ENCODE results near the gene JMJD8. TPM values are rescaled to one million over a fixed set of nuclear protein-coding genes. Genes with fewer than 3 reads are reported as not detected.

Gene JMJD8
- total RNA-seq, 1 experiment from 2014 or later, result 73.9 TPM

DNA sequence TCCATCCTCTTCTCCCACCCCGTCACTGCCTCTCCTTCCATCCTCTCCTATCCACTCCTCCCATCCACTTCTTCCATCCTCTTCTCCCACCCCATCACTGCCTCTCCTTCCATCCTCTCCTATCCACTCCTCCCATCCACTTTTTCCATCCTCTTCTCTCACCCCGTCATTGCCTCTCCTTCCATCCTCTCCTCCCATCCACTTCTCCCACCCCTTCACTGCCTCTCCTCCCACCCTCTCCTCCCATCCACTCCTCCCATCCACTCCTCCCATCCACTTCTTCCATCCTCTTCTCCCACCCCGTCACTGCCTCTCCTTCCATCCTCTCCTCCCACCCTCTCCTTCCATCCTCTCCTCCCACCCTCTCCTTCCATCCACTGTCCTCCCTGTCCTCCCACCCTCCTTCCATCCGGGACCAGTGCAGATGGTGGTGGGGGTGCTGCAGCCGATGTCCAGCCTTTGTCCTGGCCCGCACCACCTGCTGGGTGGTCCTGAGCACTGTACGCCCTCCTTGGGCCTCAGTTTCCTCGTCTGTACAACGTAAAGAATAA lies 52.3 kb downstream of the JMJD8 start:
- Histone ChIP-seq H3K27ac (ENCODE audit: low read length) (no peak overlapping the region), H3K4me1 (ENCODE audit: control insufficient read depth, insufficient read depth, low read length) (peaks cover 40% of the 10 kb centered on the region), H3K4me3 (ENCODE audit: low read depth in 2 of 2, low read length in 2 of 2) (no peak overlapping the region), H3K36me3 (ENCODE audit: control insufficient read depth, insufficient read depth, low read length) (no peaks in the 10 kb centered on the region), H3K27me3 (ENCODE audit: control insufficient read depth, insufficient read depth, low read length) (no peaks in the 10 kb centered on the region), H3K9me3 (ENCODE audit: control insufficient read depth, insufficient read depth, low read depth, low read length) (no peaks in the 10 kb centered on the region)
- POLR2A ChIA-PET, result no interaction called here
- no TSS peak for BruUV-seq (replicated peaks)
- CTCF ChIA-PET, result no interaction called here
- no peak for DNase-seq (ENCODE audit: low read depth, low spot score)
- no peak for ATAC-seq
- TF ChIP-seq SIN3A (IDR thresholded peaks at IDR 0.05; ENCODE audit: borderline replicate concordance, insufficient read depth, low read depth, low read length) (no peak), TCF7L2 (IDR thresholded peaks at IDR 0.05; ENCODE audit: low read depth, low read length) (no peak), POLR2AphosphoS5 (IDR thresholded peaks at IDR 0.05; ENCODE audit: low read depth, low read length) (no peak)
- TF ChIP-seq, protein P1, sequence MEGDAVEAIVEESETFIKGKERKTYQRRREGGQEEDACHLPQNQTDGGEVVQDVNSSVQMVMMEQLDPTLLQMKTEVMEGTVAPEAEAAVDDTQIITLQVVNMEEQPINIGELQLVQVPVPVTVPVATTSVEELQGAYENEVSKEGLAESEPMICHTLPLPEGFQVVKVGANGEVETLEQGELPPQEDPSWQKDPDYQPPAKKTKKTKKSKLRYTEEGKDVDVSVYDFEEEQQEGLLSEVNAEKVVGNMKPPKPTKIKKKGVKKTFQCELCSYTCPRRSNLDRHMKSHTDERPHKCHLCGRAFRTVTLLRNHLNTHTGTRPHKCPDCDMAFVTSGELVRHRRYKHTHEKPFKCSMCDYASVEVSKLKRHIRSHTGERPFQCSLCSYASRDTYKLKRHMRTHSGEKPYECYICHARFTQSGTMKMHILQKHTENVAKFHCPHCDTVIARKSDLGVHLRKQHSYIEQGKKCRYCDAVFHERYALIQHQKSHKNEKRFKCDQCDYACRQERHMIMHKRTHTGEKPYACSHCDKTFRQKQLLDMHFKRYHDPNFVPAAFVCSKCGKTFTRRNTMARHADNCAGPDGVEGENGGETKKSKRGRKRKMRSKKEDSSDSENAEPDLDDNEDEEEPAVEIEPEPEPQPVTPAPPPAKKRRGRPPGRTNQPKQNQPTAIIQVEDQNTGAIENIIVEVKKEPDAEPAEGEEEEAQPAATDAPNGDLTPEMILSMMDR (IDR thresholded peaks at IDR 0.05), result no peak
- TF ChIP-seq, protein P2, sequence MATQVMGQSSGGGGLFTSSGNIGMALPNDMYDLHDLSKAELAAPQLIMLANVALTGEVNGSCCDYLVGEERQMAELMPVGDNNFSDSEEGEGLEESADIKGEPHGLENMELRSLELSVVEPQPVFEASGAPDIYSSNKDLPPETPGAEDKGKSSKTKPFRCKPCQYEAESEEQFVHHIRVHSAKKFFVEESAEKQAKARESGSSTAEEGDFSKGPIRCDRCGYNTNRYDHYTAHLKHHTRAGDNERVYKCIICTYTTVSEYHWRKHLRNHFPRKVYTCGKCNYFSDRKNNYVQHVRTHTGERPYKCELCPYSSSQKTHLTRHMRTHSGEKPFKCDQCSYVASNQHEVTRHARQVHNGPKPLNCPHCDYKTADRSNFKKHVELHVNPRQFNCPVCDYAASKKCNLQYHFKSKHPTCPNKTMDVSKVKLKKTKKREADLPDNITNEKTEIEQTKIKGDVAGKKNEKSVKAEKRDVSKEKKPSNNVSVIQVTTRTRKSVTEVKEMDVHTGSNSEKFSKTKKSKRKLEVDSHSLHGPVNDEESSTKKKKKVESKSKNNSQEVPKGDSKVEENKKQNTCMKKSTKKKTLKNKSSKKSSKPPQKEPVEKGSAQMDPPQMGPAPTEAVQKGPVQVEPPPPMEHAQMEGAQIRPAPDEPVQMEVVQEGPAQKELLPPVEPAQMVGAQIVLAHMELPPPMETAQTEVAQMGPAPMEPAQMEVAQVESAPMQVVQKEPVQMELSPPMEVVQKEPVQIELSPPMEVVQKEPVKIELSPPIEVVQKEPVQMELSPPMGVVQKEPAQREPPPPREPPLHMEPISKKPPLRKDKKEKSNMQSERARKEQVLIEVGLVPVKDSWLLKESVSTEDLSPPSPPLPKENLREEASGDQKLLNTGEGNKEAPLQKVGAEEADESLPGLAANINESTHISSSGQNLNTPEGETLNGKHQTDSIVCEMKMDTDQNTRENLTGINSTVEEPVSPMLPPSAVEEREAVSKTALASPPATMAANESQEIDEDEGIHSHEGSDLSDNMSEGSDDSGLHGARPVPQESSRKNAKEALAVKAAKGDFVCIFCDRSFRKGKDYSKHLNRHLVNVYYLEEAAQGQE (IDR thresholded peaks at IDR 0.05; ENCODE audit: insufficient read depth in 1 of 2, low read depth in 2 of 2, low read length in 1 of 2), result no peak
- in situ Hi-C loops (cut with HindIII; ENCODE audit: low pct_unique_long_range_greater_than_20kb, low sequenced_read_pairs), result no loop called here
- intact Hi-C loops (cut with micrococcal nuclease; ENCODE audit: unreplicated experiment), result no loop called here

Other genes starting within 250 kb of the JMJD8 start
- gene CAPN15, start 156.6 kb downstream of the JMJD8 start, total RNA-seq (2021; ENCODE audit: unreplicated experiment), result 78.5 TPM
- 2.2 TPM for gene PRR35, start 123.9 kb downstream of the JMJD8 start, total RNA-seq (2021; ENCODE audit: unreplicated experiment)
- gene NHLRC4, start 117.3 kb downstream of the JMJD8 start, total RNA-seq (2021; ENCODE audit: unreplicated experiment), result 4.0 TPM
- 83.5 TPM for gene PIGQ, start 114.4 kb downstream of the JMJD8 start, total RNA-seq (2021; ENCODE audit: unreplicated experiment)
- gene RAB40C, start 94.3 kb downstream of the JMJD8 start, total RNA-seq (2021; ENCODE audit: unreplicated experiment), result 30.7 TPM
- 2.0 TPM for gene WFIKKN1, start 53.3 kb downstream of the JMJD8 start, total RNA-seq (2021; ENCODE audit: unreplicated experiment)
- gene METTL26, start 48.0 kb downstream of the JMJD8 start, total RNA-seq (2021; ENCODE audit: unreplicated experiment), result 91.8 TPM
- 91.6 TPM for gene MCRIP2, start 42.5 kb downstream of the JMJD8 start, total RNA-seq (2021; ENCODE audit: unreplicated experiment)
- 58.9 TPM for gene WDR90, start 35.0 kb downstream of the JMJD8 start, total RNA-seq (2021; ENCODE audit: unreplicated experiment)
- gene RHOT2, start 16.2 kb downstream of the JMJD8 start, total RNA-seq (2021; ENCODE audit: unreplicated experiment), result 195 TPM
- gene RHBDL1, start 8.7 kb downstream of the JMJD8 start, total RNA-seq (2021; ENCODE audit: unreplicated experiment), result 6.6 TPM
- 217 TPM for gene STUB1, start 3.9 kb downstream of the JMJD8 start, total RNA-seq (2021; ENCODE audit: unreplicated experiment)
- gene WDR24, start 6.1 kb upstream of the JMJD8 start, total RNA-seq (2021; ENCODE audit: unreplicated experiment), result 17.9 TPM
- gene FBXL16, start 21.5 kb upstream of the JMJD8 start, total RNA-seq (2021; ENCODE audit: unreplicated experiment), result 28.0 TPM
- 407 TPM for gene METRN, start 30.8 kb upstream of the JMJD8 start, total RNA-seq (2021; ENCODE audit: unreplicated experiment)
- gene ANTKMT, start 36.8 kb upstream of the JMJD8 start, total RNA-seq (2021; ENCODE audit: unreplicated experiment), result 93.6 TPM
- 18.2 TPM for gene CCDC78, start 42.1 kb upstream of the JMJD8 start, total RNA-seq (2021; ENCODE audit: unreplicated experiment)
- 41.1 TPM for gene HAGHL, start 42.8 kb upstream of the JMJD8 start, total RNA-seq (2021; ENCODE audit: unreplicated experiment)
- gene CIAO3, start 56.7 kb upstream of the JMJD8 start, total RNA-seq (2021; ENCODE audit: unreplicated experiment), result 34.0 TPM
- gene MSLN, start 76.4 kb upstream of the JMJD8 start, total RNA-seq (2021; ENCODE audit: unreplicated experiment), result 1.1 TPM
- 61.1 TPM for gene RPUSD1, start 104.0 kb upstream of the JMJD8 start, total RNA-seq (2021; ENCODE audit: unreplicated experiment)
- 118 TPM for gene CHTF18, start 104.3 kb upstream of the JMJD8 start, total RNA-seq (2021; ENCODE audit: unreplicated experiment)
- 0.23 TPM for gene GNG13, start 116.4 kb upstream of the JMJD8 start, total RNA-seq (2021; ENCODE audit: unreplicated experiment)